MV-4-11 (cell line): ENCODE data around the gene GUCY2F.

ENCODE experiments used
- DNase-seq: peaks from one replicate; lab custom pipeline; 2025; lab: John Stamatoyannopoulos, UW

GUCY2F gene

DNA sequence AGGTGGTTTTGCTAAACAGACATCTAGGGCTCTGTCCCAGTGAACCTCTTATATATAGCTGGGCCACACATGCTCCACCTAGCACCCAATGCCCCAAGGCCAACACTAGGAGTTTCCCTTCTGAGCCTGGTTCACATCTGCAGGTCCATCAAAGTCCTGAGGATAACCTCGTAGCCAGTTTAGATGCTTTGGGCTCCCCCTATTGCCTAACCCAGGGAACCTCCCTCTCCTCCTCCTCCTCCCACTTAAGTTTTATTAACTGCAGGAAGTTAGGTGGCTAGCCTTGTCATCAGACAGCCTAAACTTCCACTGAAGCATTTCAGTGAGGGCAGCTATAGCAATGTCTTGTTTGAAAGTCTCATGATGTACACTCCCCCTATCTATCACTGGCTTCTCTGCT lies 88.0 kb downstream of the GUCY2F start:
- DNase-seq = peak; percentile 52

DNA sequence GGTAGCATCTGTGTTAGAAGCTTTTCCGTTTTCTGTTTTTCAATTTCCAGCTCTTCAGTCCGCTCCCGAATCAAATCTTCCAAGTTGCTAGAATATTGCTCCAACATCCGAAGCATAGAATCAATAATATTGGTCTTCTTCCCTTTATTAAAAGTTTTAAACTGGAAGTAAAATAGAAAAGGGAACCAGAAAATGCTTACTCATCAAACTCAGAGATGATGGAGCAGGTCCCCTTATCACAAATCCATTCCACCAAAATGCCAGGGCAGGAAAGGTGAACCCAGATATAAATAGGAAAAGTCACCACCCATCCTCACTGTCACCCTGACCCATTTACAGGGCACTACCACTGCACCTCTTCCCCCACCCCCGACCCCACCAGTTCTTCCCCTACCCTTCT lies 89.0 kb downstream of the GUCY2F start:
- DNase-seq = no peak

DNA sequence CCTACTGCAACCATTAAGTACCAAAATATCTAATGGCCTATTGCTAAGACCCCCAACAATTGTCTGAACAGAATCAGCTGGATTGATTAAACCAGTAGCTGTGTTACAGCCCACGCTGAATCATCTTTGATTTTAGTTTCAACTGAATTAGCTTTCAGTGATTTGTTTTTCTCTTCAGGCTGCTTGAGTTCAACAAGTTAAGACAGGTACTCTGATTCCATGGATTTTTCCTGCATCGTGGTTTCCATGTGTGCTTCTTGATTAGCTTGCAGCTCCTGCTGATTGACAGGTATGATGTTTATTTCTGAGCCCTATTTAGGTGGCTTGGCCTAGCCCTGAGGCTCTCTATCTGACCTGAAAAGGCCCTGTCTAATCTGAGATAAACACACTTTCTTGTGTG lies 91.3 kb downstream of the GUCY2F start:
- DNase-seq = no peak

DNA sequence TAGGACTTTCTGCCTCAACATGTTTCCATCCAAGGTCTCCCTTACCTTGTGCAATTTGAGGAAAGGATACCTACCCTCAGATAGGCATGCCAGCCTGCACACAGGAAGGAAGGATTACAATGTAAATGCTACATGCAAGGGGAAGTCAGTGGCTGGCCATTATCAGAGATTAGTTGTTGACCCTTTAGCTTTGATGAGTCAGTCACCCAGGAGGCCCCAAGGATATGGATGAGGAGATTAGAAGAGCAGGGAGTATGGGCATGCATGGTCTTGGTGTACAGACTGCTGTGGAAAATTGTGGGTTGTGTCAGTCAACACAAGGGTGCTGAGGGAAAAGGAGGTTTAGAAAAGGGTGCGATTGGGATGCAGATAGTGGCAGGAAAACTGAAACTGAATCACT lies 92.0 kb downstream of the GUCY2F start:
- no peak for DNase-seq

DNA sequence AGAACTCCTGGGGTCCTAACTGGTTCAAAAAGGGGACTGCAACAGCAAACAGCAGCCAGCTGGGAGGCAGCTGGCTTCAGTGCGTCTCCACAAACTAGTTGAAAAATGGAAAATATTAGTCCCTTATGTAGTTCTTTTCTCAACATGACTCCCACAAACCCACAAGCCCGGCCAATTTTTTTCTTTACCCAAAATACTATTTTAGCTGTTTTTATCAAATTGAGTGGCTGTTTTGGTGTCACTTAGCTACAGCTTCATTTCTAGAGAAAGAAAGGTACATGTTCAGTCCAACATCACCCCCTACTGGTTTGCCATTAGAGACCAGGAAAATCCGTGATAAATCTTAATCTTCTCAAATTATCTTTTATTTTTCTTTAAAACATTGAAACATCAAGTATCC lies 97.2 kb downstream of the GUCY2F start:
- peak; percentile 21 for DNase-seq

DNA sequence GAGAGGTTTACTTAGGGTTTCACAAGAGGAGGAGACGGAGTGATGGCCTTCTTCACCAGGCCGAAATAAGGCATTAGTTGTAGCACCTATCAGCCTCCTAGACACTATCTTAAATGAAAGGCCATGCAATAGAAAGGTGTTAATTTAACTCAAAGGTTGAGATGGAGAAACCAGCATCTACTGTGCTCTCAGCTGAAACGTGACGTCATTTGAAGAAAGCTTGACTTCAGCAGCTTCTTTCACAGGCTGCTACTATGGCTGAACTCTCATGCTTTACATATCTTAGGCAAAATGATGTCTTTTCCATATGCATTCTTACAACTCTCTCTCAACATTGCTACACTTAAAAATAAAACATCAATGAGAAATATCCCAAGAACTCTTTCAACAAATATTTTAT lies 99.6 kb downstream of the GUCY2F start:
- no peak for DNase-seq

DNA sequence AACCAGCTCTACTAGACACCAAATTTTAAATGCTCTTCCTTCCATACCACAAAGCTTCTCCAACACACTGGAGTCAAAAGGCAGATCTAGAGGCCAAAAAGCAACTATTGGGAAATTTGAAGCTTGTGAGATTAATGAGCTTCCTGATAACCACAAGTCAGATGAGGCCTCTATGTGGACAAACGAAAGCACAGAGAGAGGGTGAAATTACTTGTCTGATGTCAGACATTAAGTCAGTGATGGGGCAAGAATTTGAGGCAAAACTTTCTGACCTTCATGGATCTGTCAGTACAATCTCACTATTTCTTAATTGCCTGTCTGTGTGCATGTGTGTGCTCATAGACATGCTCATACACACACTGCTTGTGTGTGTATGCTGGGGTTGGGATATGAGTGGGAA lies 103.6 kb downstream of the GUCY2F start:
- DNase-seq = peak; percentile 55

DNA sequence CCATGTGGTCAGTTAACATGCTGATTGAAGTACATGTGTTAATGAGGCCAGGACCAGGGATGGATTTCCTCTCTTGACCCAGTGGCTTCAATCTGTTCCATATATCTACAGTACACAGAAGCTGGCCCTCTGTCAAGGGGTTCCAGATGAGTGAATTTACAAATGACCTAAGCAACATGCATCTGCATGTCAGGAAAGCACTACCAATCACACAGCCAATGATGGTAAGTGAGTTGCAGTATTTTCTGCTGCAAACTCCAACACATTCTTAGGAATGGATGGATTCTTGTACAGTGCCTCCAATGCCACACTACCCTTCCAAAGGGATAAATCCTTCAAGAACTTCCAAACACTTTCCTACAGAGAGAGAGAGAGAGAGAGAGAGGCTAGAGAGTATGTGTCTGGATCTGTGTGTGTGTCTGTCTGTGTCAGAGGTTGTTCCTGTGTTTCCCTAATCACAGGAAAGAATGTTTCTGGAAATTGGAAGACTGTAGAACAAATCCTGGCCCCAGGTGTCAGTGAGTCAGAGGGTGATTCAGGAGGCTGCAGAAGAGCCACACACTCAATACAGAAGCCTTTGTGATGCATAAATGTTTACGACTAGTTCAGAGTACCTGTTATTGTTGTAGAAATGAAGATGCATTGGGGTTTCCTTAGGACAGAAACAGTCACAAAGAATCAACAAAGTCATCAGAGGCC lies 107.5 kb downstream of the GUCY2F start:
- DNase-seq = no peak

DNA sequence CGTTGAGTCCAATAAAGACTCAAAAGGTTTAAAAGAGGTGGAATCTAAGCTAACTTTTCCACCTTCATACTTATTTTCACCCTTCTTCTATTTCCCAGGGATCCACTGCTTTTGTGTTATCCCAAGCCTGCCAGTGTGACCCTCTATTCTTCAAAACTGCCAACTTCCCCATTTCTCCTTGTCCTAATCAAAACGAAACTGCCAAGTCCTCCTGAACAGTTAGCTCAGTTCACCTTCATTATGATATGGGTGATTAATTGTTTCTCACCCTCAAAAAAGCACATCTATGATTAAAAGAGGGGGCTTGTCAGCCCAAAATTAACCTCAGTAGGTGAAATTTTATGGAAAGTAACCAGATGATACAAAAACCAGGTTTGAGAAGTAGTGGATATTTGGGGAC lies 108.4 kb downstream of the GUCY2F start:
- DNase-seq = peak; percentile 50

DNA sequence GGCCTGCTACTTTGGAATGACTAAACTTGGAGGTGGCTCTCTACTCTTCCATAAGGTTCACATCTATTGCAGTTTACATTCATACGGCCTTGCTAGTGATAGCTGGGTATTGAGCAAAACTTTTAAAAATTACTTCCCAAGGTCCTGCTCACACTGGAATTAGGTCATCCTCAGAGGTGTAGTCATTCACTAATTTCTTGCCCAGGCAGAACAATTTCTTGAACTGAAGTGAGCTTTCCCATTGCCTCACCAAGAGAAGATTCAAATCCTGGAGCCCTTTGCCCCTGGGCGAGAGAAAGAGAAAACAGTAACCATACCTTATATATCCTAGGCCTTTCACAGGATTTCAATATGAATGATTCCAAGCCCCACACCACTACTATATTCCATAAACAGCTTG lies 109.2 kb downstream of the GUCY2F start:
- no peak for DNase-seq

DNA sequence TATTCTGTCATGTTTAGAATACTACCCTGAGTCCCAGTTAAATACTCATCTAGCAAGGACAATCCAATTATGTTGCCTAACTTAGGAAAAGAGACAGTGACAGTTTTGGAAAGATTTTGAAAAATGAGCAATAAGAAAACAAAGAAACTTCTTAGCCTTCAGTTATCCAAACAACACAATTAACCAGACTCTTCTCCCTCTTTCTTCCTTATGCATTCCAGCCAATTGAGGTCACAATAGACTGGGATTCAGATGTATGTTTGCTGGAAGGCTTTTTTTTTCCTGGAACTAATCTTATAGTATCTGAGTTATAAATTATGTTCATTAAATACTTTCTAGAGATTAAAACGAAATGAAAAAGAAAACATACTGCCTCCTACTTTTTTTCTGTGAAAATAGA lies 109.6 kb downstream of the GUCY2F start:
- no peak for DNase-seq

DNA sequence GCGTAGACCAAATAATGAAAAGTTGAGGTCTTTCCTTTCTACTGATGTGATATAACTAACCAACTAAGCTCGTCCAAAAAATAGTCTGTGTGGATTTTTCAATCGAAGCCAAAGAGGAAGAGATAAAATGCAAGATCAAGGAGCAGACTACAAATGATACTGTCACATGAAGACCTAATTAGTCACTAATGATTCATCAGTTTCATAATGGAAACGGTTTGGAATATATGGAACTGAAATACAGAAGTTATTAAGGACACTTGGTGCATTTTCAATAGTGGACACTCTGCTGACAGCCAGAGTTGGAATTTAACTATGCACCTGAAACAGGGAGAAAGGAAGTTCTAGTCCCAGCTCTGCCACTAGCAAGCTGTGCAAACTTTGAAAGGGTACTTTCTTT lies 119.8 kb downstream of the GUCY2F start:
- peak; percentile 74 for DNase-seq

DNA sequence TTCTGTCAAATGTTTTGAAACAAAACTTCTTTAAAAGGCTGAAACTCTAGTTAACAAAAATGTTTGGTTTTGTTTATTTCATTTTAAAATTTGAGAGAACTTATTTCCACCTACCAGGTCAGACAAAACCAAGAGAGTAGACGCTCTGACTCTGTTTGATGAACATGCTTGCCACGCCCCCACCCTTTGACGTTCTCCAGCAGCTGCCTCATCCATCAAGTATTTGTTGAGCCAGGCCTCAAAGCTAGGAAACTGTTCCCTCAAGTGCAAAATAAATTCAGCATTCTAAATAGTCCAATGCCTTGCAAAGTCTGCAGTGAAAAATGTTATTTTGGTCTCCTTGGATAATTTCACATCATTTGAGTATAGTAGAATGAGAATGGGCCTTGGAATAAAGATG lies 121.6 kb downstream of the GUCY2F start:
- DNase-seq = no peak

DNA sequence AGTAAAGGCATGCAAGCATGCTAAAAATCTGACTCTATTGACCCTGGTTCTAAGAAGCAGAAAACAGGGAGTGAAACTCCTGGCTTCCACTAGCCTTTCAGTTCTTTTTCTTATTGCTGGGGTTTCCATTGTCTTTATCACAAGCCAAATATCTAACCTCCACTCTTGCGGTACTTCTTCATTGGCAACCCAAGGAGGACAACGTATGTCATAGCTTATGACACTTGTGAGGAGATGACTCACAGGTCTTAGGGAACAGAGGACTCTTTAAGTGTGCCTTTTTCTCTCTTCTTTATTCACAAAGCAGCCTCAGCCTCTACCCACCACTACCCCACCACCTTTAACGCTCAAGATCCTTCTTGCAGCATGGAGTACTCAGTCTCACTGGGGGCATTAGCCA lies 124.2 kb downstream of the GUCY2F start:
- peak; percentile 86 for DNase-seq

DNA sequence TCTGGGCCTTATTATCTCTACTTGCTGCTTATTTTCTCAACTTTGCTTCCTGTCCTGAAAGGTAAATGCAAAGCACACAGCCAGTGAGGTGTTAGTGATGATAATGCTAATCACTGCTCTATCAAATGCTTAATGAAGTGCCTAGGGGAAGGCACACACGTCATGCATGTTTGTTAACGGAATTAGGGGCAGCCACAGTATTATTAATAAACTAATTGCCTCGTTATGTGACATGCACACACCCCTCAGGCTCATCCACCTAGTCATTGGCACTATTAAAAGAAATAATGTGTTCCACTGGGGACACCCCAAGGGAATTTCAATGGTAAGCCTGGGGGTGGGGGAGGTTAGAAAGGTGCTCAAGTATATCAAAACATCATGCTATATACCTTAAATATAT lies 125.2 kb downstream of the GUCY2F start:
- DNase-seq = no peak

DNA sequence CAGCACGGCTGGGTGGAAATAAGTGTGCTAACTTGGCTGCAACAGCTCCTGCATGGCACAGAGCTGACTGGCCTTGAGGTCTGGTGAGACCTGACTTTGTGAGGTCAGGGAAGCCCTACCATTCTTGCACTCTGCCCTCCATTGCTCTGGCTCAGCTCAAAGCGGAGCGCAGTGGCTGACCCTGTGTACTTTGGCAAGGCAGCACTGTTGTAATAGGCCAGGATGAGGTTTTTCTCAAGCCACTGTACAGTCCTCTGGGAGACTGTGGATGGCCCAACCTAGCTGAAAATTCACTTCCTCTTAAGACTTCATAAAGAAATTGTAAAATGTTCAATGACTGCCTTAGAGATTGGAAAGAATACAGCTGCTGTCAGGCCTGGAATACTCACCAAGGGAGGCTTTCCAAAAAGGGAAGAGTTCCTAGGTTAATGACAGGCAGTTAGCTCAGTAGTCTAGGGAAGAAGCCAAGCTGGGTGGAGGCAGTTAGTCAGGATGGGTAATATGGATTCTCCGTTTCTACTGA lies 129.8 kb downstream of the GUCY2F start:
- DNase-seq = peak; percentile 82

DNA sequence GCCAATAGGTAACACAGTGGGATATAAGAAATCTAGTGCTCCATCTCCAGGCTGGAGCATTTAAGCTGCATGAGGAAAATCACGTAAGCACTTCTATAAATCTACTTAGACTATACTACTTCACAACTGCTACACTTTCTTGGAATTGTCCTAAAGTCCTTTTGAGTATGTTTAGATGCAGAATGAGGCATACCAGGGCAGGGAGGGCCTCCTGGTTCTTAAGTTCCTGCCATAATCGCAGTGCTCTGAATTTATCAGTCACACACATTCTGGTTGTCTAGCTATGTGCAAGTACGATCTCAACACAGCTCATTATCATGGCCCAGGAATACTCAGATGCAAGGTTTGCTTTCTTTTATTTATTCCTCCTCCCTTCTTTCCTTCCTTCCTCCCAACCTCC lies 130.3 kb downstream of the GUCY2F start:
- no peak for DNase-seq

DNA sequence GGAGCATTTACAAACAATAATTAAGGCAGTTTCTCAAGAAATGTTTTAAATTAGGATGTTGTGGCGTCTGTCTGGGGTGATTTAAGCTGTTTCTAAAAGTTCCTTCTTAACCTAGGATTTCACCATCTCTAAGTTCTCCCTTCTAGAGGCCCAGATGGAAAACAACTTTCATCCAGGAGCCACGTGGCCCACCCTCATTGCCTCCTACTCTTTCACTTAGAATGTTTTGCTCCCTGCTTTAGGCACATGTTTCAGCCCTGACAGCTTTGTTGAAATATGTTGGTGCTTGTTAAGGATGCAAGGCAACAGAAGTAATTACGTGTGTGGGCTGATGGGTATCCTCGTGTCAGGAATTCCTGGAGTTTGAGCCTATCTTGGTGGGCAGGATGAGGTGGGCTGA lies 131.3 kb downstream of the GUCY2F start:
- peak; percentile 64 for DNase-seq

DNA sequence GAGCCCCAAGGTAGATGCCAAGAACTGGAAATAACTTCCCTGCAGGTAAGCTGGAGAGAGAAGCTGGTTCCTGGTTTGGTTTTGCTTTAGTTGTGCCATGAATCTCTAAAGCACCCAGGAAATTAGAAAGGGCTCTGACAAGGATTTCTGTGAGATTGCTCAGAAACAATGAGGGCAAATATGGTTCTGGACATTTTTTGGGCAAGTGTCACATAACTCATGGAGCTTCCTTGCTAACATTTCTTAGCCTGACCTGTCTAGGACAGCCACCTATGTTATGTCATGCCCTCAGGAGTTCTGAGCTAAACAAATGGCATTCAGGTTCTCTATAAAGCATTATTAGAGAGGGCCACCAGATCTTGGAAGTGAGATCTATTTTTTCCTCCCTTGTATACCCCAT lies 131.8 kb downstream of the GUCY2F start:
- DNase-seq = no peak

DNA sequence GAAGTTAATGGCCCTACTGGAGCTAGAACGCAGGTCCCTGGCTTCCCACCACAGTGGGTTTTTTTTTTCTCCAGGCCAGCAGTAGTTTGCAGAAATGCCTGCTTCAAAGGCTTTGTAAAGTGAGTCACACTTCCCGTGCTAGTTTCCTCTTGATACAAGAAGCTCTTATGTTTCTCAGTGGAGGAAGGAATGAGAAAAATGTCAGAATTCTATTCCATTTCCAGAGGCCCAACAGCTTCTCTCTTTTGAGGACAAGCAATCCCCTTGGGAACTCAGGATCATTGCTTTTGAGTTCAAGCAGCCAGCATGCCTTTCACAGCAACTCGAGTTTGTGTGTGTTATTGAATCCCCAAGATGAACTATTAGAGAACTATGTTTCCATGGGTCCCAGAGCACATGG lies 134.3 kb downstream of the GUCY2F start:
- peak; percentile 71 for DNase-seq

DNA sequence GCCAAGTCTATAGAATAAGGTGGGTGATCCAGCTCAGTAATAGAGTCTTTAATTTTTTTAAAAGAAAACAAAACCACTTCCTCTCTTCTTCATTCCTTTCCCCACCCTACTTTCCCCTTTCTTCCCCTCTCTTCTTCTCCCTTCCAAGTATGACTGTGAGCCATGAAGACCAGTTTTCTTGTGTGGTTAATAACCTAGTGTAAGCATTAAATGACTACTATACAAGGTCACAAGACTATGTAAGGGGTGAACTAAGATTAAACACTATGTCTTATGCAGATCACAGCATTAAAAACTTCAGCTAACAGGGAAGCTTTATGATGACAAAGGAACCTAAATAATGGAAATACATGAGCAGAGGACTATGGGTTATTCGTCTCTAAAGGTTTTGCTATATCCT lies 135.4 kb downstream of the GUCY2F start:
- no peak for DNase-seq

DNA sequence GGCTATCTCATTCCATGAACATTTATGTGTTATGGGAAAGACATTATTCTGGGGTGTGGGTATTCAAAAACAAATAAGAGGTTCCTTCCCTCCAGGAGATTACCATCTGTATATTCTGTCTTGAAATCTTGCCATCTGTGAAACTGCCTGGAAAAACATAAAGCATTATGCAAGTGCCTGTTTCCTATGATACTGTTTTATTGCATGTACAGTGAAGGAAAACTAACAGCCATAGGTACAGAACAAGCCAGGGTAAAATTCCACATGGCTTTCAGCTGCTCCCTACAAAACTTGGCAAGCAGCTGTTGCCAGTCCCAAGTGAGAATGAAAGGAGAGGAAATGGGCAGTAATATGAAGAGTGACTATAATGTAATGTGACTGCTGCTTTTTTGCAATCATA lies 136.0 kb downstream of the GUCY2F start:
- no peak for DNase-seq

DNA sequence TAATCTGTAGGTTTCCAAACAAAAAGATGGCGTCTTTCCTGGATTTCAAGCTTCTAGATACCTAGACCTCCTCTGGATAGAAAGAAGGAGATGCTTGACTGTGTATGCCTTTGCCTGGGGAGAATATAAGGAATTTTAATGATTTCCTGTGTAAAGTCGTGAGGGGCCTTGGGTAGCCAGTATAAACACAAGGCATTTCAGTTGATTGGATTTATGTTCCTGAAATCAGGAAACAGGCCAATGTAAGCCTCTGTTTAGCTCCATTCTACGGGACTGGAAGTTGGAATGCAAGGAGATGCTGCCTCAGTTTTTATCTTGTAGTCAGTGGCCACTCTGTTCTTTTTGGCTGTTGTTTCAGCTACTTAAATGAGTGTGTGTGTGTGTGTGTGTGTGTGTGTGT lies 137.2 kb downstream of the GUCY2F start:
- DNase-seq = no peak

DNA sequence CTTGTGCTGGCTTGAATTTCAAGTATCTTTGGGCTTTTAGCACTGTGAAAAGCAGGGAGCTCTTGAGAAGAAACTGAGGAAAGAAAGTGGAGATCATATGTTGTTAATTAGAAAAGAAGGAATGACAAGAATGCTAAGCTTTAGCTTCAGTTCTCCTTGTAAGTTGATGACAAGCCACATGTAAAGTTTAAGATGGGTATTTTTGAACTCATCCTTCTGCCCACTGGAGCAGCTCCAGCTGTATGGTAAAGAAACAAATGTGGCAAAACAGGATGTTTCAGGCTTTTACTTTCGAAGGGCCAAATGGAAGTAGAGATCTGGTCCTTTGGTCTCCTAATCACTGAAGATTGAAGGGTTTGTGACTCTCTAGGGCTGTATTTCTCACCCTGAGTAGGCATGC lies 137.8 kb downstream of the GUCY2F start:
- DNase-seq = peak; percentile 5
